AG20443 (cell line): Measurements from ENCODE around the gene PRG3.

ENCODE experiments used
- DNase-seq: peaks from one replicate; pipeline ENCODE4 v3.0.0; 2012; ENCODE audit warnings: low spot score, mixed read lengths

The PRG3 gene, protein sequence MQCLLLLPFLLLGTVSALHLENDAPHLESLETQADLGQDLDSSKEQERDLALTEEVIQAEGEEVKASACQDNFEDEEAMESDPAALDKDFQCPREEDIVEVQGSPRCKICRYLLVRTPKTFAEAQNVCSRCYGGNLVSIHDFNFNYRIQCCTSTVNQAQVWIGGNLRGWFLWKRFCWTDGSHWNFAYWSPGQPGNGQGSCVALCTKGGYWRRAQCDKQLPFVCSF

DNA sequence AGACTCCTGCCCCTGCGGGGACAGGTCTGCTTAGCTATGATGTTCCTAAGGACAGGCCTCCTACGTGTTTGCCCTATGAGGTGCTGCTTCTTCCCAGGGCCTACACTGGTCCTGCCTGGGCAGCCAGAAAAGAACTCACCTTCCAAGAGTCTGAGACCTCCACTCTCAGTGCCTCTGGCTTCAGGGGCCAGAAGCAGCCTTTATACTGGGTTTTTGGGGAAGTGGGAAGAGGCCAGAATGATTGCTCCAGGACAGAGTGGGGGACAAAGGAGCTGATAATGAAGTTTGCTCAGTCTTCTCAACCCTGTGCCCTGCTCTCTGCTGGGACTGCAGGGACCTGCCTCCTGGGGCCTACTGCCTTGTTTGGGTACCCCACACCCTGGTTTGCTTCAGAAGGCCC, at the start of gene PRG3:
Gene PRG3 (minus strand): TSS at position 176 of the 400 bp plus-strand sequence. CDS start 442 bp downstream, outside the sequence.
- DNase-seq: no peak

DNA sequence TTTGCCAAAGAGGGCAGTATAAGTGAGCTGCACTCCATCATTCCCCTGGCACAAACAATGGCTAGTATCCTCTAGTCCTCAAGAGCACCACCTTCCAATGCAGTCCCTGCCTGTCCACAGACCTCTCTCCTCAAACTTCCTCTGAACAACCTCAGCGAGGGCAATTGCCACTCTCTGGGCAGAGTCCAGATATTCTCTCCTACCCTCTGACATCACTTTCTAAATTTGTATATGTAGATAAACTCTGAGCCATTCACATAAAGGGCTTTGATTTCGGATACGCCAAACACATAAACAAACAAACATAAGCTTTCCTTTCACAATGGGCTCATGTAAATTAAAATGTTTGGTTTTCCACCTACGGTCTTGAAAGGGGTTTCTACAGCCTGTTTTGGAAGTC, 49.0 kb upstream of the PRG3 start:
- no peak for DNase-seq

- no peak for DNase-seq
Measured at GRCh38 chr11:57428643-57429042, 47.7 kb upstream of the PRG3 start.

- peak; percentile 80 for DNase-seq
Measured at GRCh38 chr11:57427727-57428082, 46.8 kb upstream of the PRG3 start.

- peak; percentile 83 for DNase-seq
Measured at GRCh38 chr11:57426929-57427726, 46.2 kb upstream of the PRG3 start, which contains the start of gene SLC43A3. SLC43A3 (minus strand) TSS chr11:57427121; CDS start chr11:57426172, 949 bp downstream.

- DNase-seq: no peak
Measured at GRCh38 chr11:57426439-57426928, 45.5 kb upstream of the PRG3 start.

DNA sequence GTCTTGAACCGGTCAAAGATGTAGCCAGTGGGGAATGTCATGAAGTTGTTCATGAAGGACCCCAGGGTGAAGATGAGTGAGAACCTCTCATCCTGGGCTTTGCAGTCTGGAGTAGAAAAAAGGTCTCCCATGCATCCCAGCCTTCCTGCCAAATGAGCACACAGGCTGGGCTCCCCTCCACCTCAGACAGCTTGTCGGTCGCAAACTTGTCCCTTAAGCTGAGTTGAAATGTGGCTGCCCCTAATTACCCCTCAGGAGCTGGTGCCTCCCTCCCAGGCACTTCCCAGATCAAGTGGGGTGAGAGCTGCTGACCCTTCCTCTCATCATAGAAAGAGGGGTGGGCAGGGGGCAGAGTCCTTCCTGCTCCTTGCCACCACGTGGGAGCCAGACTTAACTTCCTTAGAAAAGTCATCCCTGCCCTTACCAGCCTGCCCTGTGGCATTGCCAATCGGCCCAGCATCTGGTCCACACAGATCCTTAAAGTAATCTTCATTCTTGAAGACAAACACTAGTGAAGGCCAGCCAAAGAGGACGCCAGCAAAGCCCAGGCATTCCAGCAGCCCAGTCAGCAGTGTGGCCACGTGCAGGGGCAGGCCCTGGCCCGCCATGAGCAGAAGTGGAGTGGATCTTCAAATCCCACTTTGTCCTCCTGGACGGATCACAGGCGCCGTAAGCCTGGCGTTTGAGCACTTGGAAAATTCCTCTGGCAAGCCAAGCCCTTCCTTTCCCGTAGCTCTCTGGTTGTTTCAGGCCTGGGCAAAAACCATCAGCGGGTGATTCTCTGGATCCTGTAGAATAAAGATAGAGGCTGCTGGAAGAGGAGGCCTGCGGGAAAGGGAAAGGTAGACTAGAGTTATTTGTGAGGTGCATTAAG, 44.9 kb upstream of the PRG3 start:
- peak; percentile 64 for DNase-seq

DNA sequence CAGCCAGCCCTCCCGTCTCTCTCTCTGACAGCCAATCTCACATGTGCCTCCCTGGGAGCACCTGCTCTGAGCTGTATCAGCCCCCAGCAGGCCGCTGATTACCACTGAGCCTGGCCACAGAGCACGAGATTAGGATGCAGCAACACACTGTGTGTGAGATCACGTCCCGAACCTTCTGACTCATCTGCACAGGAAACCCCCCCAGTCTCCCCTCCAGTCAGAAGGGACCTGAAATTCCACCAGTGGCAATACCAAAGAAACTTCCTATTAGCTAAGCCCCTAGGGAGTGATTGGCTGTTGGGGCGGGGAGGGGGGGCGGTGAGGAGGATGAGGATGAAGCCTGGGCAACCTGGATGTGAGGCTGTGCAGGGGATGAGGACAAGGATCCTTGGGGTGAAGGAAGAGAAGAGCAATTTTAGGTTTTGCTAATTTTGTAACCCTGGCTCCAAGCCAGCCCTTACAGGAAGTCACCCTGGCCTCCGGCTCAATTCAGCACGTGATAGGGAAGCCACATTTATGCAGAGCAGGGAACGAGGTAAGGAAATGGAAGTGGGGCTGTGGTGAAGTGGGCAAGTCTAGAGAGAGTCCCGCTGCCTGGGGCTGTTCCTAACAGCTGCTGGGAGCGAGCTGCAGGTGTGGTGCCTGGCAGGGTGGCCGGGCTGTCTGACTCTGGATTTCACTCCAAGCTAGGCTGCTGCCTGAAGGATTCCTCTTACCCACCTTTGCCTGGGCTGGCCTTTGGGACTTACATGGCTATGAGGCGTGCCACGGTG, 44.0 kb upstream of the PRG3 start:
- DNase-seq: peak; percentile 70

DNA sequence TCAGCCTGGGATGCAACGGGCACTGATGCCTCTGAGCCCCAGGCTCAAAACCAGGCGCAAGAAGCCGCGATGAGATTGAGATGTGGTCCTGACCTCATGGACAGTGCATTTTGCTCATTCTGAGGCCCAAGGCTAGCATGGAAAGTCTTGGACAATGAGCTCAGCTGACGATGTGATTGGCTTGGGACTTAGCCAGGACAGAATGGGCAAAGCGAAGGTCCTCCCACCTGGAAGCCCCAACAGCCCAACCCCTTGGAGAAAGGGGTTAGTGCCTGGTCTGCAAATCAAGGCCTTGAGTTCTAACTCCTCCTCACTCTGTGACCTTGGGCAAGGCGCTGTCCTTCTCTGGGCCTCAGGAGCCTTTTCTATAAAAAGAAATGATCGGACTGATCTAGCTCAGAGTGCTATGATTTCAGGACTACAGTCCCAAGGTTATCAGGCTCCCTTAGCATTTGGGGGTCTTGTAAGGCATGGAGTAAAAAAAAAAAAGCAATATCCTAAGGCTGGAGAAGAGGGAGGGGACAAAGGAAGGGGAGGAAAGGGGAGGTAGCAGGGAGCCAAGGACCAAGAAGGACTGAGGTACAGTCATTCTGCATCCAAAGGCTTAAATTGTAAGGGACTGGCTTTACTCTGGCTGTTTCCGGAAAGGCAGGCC, 43.3 kb upstream of the PRG3 start:
- no peak for DNase-seq

DNA sequence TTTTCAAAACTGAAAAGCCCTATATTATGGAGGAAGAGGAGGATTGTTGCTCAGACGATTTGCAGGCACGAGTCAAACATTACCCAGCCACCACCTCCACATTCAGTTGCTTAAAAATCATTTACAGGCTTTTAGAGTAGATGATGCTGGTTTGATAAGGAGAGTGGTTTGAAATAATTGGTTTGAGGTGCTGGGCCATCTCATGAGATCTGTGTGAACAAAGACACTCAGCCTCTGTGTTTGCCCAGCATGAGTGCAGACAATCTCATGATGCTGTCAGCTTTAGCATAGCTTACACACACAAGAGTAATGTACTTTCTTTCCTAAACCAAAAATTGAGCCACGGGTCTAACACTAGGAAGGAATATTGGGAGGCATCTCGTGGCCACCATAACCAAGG, 41.7 kb upstream of the PRG3 start:
- no peak for DNase-seq

- DNase-seq: no peak
Measured at GRCh38 chr11:57421805-57422204, 40.9 kb upstream of the PRG3 start.

DNA sequence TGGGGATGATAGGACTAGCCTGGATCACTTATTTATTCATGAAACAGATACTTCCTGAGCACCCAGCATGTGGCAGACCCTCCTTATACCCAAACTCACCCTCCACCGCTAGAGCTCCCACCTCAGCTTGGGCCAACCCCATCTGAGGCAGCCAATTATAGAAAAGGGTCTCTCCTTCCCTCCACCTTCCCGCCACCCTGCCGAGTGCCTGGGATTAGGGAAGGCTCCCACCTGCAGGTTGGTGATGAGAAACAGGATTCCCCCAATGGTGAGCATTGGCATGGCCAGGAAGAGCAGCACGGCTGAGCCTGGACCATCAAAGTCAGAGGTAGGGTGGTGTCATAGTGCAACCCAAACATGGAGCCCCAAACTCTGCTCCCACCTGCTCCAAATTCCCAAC, 40.1 kb upstream of the PRG3 start:
- no peak for DNase-seq

- no peak for DNase-seq
Measured at GRCh38 chr11:57419146-57419545, 38.2 kb upstream of the PRG3 start.

GRCh38 chr11:57418131-57418530, 37.2 kb upstream of the PRG3 start:
- DNase-seq: no peak

DNA sequence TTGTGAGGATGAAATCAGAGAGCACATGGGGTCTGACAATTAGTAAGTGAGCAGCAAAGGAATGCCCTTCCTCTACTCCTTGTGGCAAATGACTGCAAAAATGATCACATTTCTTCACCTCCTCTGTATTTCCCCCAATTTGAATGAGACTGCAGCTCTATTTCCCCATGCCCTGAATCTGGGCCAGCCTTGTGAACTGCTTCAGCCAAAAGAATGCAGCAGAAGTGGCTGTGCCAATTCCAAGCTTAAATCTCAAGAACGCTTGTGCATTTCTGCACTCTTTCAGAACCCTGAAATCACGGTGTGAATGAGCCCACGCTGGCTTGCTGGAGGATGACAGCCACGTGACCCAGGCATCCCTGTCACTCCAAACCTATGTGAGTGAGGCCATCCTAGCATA, 36.1 kb upstream of the PRG3 start:
- peak; percentile 79 for DNase-seq

- DNase-seq: no peak
Measured at GRCh38 chr11:57416436-57416835, 35.5 kb upstream of the PRG3 start.

GRCh38 chr11:57414612-57415212, 33.8 kb upstream of the PRG3 start:
- no peak for DNase-seq

- DNase-seq: no peak
Measured at GRCh38 chr11:57413681-57414080, 32.7 kb upstream of the PRG3 start.

- peak; percentile 20 for DNase-seq
Measured at GRCh38 chr11:57410287-57410686, 29.3 kb upstream of the PRG3 start.

DNA sequence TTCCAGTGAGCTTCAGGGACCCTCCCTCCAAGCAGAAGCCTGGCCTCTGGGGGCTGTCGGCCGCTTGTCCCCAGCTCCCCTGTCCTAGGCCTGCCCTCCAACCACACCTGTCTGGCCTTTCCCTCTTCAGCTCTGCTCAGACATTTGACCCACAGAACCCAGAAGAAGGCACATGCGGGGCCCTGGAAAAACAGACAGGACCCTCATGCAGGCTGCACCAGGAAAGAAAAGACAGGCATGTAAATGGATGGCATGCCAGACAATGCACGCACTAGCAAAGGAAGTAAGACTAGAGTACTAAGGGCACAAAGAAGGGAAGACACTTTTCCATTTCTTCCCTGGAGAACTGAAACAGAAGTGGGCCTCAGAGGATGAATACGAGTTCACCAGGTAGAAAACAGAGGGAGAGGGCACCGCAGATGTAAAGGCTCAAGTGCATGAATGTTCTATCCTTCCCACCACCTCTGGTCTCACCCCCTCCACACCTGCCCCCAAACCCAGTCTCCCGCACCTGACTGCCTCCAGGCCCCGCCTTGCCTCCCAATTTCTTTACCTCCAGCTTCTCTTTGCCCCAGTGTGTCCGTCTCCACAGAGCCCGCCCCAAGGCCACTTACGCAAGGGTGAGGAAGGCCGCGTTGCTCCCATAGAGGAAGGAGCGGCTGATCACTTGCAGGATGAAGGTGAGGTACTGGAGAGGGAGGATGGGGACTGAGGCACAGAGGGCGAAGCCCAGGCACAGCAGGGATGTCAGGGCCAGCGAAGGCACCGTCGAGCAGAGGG, 28.6 kb upstream of the PRG3 start:
- no peak for DNase-seq
